Mononuclear cell (primary cell): ENCODE data around the gene WDR45B. TPM values are rescaled to one million over a fixed set of nuclear protein-coding genes. Genes with fewer than 3 reads are reported as not detected.

Experiments
- H3K27me3 ChIP-seq: 2 replicates; pipeline ENCODE4 v1.6.0; 2011; ENCODE audit warnings: low read length, control low read depth; ENCODE audit not compliant: insufficient read depth
- H3K4me1 ChIP-seq: 2 replicates; pipeline ENCODE4 v1.5.1; 2011; ENCODE audit warnings: mild to moderate bottlenecking, low read length, control low read depth; ENCODE audit not compliant: insufficient read depth
- H3K4me3 ChIP-seq: 2 replicates; pipeline ENCODE4 v1.5.1; 2011; ENCODE audit warnings: mild to moderate bottlenecking, low read length, moderate library complexity
- H3K9me3 ChIP-seq: 2 replicates; pipeline ENCODE4 v1.5.1; 2011; ENCODE audit warnings: low read depth, mild to moderate bottlenecking, control low read depth, low read length
- total RNA-seq: library from RNA; depleted of rRNA; stranded (reverse); fragments of >200 nt; gene quantifications from one replicate; pipeline ENCODE4 v1.2.3, GENCODE V29; 2012

Gene WDR45B
- total RNA-seq, 1 donor: 73.3 TPM

GRCh38 chr17:82666931-82667667, 18.9 kb upstream of the WDR45B start:
- H3K4me1 ChIP-seq: peaks cover 8% of the 10 kb centered on the region
- H3K27me3 ChIP-seq: no peaks in the 10 kb centered on the region
- no peaks in the 10 kb centered on the region for H3K9me3 ChIP-seq
- H3K4me3 ChIP-seq: no peak overlapping the region

GRCh38 chr17:82665891-82666290, 17.6 kb upstream of the WDR45B start:
- Histone ChIP-seq H3K4me1 (peaks cover 8% of the 10 kb centered on the region), H3K9me3 (no peaks in the 10 kb centered on the region), H3K27me3 (no peaks in the 10 kb centered on the region)

GRCh38 chr17:82665217-82665616, 17.0 kb upstream of the WDR45B start:
- Histone ChIP-seq H3K4me1 (peaks cover 8% of the 10 kb centered on the region), H3K9me3 (no peaks in the 10 kb centered on the region), H3K27me3 (no peaks in the 10 kb centered on the region), H3K4me3 (no peak overlapping the region)

More at GRCh38 chr17:82665891-82666290, 17.6 kb upstream of the WDR45B start:
- H3K4me3 ChIP-seq: no peak overlapping the region

- no peaks in the 10 kb centered on the region for H3K9me3 ChIP-seq
- H3K4me3 ChIP-seq: no peak overlapping the region
- H3K27me3 ChIP-seq: no peaks in the 10 kb centered on the region
- peaks cover 8% of the 10 kb centered on the region for H3K4me1 ChIP-seq
Observed at GRCh38 chr17:82664701-82665182, 16.5 kb upstream of the WDR45B start.

- Histone ChIP-seq H3K4me3 (no peak overlapping the region), H3K9me3 (no peaks in the 10 kb centered on the region), H3K4me1 (peaks cover 8% of the 10 kb centered on the region), H3K27me3 (no peaks in the 10 kb centered on the region)
Observed at GRCh38 chr17:82664276-82664575, 16.0 kb upstream of the WDR45B start.

GRCh38 chr17:82663381-82664275, 15.4 kb upstream of the WDR45B start:
- H3K27me3 ChIP-seq: no peaks in the 10 kb centered on the region
- no peak overlapping the region for H3K4me3 ChIP-seq
- H3K9me3 ChIP-seq: no peaks in the 10 kb centered on the region

GRCh38 chr17:82662711-82663261, 14.5 kb upstream of the WDR45B start:
- Histone ChIP-seq H3K9me3 (no peaks in the 10 kb centered on the region), H3K4me3 (no peak overlapping the region), H3K4me1 (no peaks in the 10 kb centered on the region), H3K27me3 (no peaks in the 10 kb centered on the region)

More at GRCh38 chr17:82663381-82664275, 15.4 kb upstream of the WDR45B start:
- H3K4me1 ChIP-seq: peaks cover 4% of the 10 kb centered on the region

- no peaks in the 10 kb centered on the region for H3K4me1 ChIP-seq
- no peaks in the 10 kb centered on the region for H3K9me3 ChIP-seq
- no peaks in the 10 kb centered on the region for H3K27me3 ChIP-seq
- no peak overlapping the region for H3K4me3 ChIP-seq
Observed at GRCh38 chr17:82661717-82662683, 13.8 kb upstream of the WDR45B start.

- Histone ChIP-seq H3K4me1 (peaks cover 8% of the 10 kb centered on the region), H3K4me3 (no peak overlapping the region), H3K27me3 (no peaks in the 10 kb centered on the region), H3K9me3 (no peaks in the 10 kb centered on the region)
Observed at GRCh38 chr17:82659886-82660285, 11.6 kb upstream of the WDR45B start.

GRCh38 chr17:82658796-82659452, 10.7 kb upstream of the WDR45B start:
- Histone ChIP-seq H3K4me3 (no peak overlapping the region), H3K4me1 (peaks cover 17% of the 10 kb centered on the region), H3K27me3 (no peaks in the 10 kb centered on the region), H3K9me3 (no peaks in the 10 kb centered on the region)

- Histone ChIP-seq H3K9me3 (no peaks in the 10 kb centered on the region), H3K4me1 (peaks cover 17% of the 10 kb centered on the region), H3K4me3 (no peak overlapping the region), H3K27me3 (no peaks in the 10 kb centered on the region)
Observed at GRCh38 chr17:82658331-82658730, 10.1 kb upstream of the WDR45B start.

- Histone ChIP-seq H3K4me1 (peaks cover 17% of the 10 kb centered on the region), H3K4me3 (no peak overlapping the region), H3K9me3 (no peaks in the 10 kb centered on the region), H3K27me3 (no peaks in the 10 kb centered on the region)
Observed at GRCh38 chr17:82657926-82658325, 9.7 kb upstream of the WDR45B start.

- Histone ChIP-seq H3K4me3 (no peak overlapping the region), H3K4me1 (peaks cover 17% of the 10 kb centered on the region), H3K27me3 (no peaks in the 10 kb centered on the region), H3K9me3 (no peaks in the 10 kb centered on the region)
Observed at GRCh38 chr17:82656266-82656665, 8.0 kb upstream of the WDR45B start.

- Histone ChIP-seq H3K4me1 (peaks cover 17% of the 10 kb centered on the region), H3K4me3 (no peak overlapping the region), H3K9me3 (no peaks in the 10 kb centered on the region), H3K27me3 (no peaks in the 10 kb centered on the region)
Observed at GRCh38 chr17:82655523-82655922, 7.3 kb upstream of the WDR45B start.
